HG03039 (cell line): Measurements from ENCODE around the gene MC1R.

Experiments used
- ATAC-seq: cut with Tn5 transposase; IDR thresholded peaks from one replicate; pipeline ENCODE4 v1.9.1; 2021; ENCODE audit warnings: mild to moderate bottlenecking, moderate library complexity; ENCODE audit not compliant: unreplicated experiment

MC1R gene

GRCh38 chr16:89895482-89896250 lies 23.0 kb upstream of the MC1R start:
- no peak for ATAC-seq

- ATAC-seq: no peak
These were observed 21.5 kb upstream of the MC1R start for GRCh38 chr16:89897204-89897603.

DNA sequence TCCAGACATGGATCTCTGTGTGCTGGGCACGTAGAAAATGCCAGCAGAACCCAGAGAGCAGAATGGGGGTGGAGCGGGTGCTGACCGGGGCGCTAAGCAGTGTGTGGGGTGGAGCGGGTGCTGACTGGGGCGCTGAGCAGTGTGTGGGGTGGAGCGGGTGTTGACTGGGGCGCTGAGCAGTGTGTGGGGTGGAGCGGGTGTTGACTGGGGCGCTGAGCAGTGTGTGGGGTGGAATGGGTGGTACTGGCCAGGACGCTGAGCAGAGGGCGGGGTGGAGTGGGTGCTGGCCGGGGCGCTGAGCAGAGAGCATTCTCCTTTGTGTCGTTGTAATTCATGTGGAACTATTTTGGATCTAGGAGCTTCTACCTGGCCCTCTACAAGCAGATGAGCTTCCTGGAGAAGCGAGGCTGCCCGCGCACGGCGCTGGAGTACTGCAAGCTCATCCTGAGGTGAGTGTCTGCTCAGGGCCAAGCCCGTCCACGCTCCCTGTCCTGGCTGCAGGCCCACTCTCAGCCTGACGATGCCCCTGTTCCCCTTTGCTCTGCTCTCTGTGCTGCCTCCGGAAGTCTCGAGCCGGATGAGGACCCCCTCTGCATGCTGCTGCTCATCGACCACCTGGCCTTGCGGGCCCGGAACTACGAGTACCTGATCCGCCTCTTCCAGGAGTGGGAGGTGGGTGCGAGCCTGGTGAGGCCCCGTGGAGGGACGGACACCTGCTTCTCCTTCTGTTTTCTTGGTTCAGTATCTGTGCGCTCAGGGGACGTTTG lies 20.3 kb upstream of the MC1R start:
- ATAC-seq: no peak

GRCh38 chr16:89899879-89900481 lies 18.7 kb upstream of the MC1R start:
- ATAC-seq: no peak

GRCh38 chr16:89900885-89901284 lies 17.8 kb upstream of the MC1R start:
- no peak for ATAC-seq

DNA sequence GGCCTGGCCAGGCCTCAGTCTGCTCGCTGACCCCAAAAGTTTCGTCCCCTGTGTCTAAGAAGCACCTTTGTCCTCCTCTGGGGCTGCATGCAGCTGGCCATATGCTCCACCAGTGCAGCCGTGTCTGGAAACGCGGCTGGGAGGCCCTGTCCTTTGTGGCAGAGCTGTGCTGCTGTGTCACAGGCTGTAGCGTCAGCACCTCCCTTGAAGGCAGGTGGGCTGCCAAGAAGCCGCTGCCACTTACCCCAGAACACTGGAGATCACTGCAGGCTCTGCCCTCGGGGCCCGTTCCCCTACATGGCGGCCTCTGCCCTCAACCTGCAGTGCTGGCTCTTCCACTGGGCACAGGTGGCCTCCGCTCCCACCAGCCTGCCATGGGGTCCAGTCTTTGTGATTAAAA lies 15.7 kb upstream of the MC1R start:
- ATAC-seq: no peak

DNA sequence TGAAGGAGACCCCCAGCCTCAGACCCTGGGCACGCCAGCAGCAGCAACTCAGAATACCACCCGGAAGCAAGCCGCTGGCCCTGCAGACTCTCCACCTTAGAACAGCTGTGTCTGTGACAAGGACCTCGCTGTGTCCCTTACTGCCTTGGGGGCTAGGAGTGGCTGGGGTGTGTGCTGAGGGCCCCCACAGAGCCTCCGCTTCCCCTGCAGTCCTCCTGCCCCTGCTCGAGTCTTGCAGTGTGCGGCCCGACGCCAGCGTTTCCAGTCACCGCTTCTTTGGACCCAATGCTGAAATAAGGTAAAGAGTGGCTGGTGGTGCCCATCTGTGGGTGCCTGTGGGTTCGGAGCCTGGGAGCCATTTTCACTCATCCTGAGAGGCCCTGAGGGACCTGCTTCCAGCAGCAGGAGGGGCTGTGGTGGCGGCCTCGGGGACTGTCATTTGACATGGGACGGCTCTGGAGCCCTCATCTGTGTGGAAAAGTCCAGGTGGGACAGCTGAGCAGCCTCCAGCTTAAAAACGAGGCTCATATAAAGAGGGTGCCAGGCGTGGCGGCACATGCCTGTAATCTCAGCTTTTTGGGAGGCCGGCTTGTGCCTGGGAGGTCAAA lies 14.7 kb upstream of the MC1R start:
- ATAC-seq: no peak

- ATAC-seq: no peak
These were observed 13.8 kb upstream of the MC1R start for GRCh38 chr16:89904606-89905510.

GRCh38 chr16:89905511-89906139 lies 13.0 kb upstream of the MC1R start:
- no peak for ATAC-seq

- ATAC-seq: no peak
These were observed 12.3 kb upstream of the MC1R start for GRCh38 chr16:89906140-89907025.

DNA sequence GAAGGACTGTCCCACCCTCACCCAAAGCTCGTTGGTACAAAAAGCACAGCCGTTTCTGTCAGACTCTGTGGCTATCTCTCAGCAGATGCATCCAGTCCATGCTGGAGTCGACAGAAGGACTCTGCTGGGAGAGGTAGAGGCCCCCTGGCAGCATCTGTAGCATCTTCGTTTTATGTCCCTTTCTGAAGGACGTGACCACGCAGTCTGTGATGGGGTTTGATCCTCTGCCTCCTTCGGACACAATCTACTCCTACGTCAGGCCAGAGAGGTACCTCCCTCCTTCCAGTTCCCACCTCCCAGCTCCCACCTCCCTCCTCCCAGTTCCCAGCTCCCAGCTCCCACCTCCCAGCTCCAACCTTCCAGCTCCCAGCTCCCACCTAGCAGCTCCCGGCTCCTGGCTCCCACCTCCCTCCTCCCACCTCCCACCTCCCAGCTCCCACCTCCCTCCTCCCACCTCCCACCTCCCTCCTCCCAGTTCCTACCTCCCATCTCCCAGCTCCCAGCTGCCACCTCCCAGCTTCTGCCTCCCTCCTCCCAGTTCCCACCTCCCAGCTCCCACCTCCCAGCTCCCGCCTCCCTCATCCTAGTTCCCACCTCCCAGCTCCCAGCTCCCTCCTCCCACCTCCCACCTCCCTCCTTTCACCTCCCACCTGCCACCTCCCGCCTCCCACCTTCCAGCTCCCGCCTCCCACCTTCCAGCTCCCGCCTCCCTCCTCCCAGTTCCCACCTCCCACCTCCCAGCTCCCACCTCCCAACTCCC lies 11.4 kb upstream of the MC1R start:
- no peak for ATAC-seq

DNA sequence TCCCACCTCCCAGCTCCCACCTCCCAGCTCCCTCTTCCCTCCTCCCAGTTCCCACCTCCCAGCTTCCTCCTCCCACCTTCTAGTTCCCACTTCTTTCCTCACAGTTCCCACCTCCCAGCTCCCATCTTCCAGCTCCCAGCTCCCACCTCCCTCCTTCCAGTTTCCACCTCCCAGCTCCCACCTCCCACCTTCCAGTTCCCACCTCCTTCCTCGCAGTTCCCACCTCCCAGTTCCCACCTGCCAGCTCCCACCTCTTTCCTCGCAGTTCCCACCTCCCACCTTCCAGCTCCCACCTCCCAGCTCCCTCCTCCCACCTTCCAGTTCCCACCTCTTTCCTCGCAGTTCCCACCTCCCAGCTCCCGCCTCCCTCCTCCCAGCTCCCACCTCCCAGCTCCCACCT lies 10.4 kb upstream of the MC1R start:
- no peak for ATAC-seq

DNA sequence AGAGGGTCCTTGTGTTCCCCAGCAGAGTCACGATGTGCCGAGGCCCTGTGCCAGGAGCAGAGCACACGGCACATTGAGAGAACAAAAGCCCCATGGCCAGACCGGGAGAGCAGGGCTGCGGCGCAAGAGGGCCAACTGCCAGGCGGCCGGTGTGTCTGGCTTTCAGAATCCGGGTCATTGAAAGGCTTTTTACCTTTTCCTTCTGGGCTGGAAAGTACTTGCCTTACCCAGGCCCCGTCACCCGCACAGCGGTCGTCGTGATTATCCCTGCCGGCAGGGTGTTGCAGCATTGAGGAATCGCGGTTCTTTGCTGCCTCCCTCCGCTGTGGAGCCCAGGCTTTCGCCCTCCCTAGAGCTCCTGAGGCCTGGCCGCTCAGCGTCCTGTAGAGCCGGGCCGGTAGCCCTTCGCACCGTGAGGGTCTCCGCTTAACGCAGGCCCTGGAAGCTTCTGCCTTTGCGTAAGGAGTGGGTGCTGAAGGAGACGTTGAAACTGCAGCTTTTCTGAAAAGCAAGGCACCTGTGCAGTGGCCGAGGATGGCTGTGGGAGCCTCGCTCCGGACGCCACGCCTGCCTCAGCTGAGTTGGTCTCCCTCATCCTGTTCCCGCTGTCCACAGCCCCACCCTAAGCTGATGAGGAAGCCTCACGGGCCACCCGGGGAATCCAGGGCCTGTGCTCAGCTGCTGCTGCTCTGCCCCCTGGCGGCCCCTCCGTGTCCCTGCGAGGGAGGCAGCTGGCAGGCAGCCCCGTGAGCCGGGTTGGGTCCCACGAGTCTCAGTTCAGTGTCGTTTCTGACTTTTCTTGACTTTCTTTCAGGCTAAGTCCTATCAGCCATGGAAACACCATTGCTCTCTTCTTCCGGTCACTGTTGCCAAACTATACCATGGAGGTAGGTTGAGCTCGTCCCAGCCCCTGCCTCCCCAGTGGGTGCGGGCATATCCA lies 8.6 kb upstream of the MC1R start:
- ATAC-seq: no peak

DNA sequence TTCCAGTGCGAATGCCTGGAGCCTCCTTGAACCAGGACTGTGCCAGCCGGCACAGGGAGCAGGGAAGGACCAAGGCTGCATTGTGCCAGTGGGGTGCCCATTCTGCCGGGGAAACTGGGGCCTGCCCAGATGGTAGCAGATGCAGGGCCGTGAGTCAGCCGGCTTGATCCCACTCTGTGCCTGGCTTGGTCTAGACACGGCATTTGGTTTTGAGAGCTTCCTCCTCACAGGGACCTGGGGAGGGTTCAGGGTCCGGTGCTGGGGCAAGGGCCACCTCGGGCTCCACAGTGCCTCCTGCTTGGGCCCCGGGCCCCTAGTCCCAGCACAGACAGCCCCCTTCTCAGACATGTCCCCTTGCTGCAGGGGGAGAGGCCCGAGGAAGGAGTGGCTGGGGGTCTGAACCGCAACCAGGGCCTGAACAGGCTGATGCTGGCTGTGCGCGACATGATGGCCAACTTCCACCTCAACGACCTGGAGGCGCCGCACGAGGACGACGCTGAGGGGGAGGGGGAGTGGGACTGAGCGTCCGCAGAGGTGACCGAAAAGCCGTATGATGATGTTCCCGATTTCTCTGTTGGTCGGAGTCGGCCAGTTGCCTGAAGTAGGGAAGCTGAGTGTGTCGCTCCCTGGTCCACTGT lies 7.8 kb upstream of the MC1R start:
- ATAC-seq: no peak

DNA sequence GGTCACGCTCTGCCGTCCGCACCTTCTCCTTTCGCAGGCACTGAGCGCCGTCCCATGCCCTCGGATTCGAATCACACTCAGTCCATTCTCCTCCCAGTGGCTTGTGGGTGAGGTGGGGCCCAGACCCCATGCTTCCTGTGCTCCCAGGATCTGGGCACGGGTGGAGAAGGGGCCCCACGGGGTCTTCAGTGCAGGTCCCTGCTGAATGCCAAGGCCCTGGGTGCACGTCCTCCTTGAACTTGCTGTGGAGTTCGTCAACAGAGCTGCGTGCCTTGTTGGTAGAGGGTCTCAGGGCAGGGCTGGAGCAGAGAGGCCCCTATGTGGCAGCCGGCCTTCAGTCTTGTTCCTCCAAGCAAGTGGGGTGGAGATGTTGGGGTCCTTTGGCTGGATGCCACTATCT lies 7.3 kb upstream of the MC1R start:
- no peak for ATAC-seq

DNA sequence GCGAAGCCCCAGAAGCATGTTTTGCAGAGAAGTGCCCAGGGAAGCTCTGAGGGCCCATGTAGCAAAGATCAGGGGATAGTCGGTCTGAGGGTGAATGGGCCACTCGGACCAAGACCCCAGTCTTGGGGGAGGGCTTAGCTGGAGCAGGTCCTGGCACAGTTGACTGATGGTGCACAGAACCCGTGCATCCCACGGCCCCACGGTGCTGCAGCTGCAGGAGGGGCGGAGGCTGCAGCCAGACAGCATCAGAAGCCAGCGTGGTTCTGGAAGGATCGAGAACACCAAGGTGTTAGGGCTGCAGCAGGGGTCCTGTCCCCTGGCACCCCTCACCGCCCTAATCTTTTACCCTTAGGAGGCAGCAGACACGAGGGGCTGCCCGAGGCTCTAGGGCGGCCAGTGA lies 6.5 kb upstream of the MC1R start:
- no peak for ATAC-seq

GRCh38 chr16:89912627-89913026 lies 6.0 kb upstream of the MC1R start:
- no peak for ATAC-seq
